Measurements from ENCODE around the gene C20orf141.

DNA sequence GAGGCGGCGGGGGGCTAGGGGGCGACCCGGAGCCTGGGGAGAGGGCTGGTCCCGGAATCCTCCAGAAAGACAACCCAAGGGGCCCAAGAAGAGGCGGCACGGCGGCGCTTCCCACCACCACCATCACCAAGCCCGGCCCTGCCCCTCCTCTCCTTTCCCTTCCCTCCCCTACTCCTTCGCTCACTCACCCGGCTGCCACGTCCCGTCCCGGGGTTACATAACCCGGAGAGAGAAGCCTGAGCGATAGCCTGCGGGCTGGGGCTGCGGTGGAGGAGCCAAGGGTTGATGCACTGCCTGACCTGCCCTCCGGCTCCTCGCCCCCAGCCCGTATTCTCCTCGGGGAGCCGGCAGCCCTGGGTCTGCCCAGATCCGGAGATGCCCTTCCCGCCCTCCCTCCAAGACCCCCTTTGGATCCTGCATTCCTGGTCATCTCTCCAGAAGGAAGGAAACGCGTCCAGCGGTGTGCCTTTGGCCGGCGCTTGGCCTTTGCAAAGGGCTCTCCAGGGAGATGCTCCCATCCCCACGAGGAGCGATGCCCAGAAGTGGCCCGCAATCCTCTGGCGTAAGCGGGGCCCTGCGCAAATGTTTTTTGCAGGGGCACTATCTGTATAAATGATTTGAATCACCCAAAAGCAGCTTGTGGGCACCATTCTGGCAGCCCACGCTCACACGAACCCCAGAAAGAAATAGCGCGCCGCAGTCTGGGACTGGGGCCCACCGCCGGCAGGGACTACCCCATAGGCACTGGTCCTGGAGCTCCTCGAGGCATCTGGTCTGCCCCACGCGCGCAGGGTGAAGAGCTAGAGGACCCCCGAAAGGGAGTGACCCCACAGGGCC is 9.7 kb upstream of the C20orf141 start:
- TF ChIP-seq, protein P1, sequence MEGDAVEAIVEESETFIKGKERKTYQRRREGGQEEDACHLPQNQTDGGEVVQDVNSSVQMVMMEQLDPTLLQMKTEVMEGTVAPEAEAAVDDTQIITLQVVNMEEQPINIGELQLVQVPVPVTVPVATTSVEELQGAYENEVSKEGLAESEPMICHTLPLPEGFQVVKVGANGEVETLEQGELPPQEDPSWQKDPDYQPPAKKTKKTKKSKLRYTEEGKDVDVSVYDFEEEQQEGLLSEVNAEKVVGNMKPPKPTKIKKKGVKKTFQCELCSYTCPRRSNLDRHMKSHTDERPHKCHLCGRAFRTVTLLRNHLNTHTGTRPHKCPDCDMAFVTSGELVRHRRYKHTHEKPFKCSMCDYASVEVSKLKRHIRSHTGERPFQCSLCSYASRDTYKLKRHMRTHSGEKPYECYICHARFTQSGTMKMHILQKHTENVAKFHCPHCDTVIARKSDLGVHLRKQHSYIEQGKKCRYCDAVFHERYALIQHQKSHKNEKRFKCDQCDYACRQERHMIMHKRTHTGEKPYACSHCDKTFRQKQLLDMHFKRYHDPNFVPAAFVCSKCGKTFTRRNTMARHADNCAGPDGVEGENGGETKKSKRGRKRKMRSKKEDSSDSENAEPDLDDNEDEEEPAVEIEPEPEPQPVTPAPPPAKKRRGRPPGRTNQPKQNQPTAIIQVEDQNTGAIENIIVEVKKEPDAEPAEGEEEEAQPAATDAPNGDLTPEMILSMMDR (IDR thresholded peaks at IDR 0.05; ENCODE audit: insufficient read depth, low read length, poor library complexity, severe bottlenecking), result no peak
- no peak for TF ChIP-seq EZH2phosphoT487 (conservative IDR thresholded peaks at IDR 0.05; ENCODE audit: low read length)
